Right atrium auricular region (tissue), 2 donors: ENCODE measurements around the gene LTK. TPM values are rescaled to one million over a fixed set of nuclear protein-coding genes. Genes with fewer than 3 reads are reported as not detected.

Experiments
- DNase-seq: peaks from one replicate; pipeline ENCODE4 v3.0.0-alpha.2; 2019; ENCODE audit warnings: low spot score
- H3K27ac ChIP-seq, 2 donors: fragments of 200-600 bp; sonication (generic); 1 replicate in 1 of 2; 2 replicates in 1 of 2; pipeline ENCODE4 v1.5.1; 2016 to 2019
- H3K27me3 ChIP-seq, 2 donors: fragments of 200-600 bp; sonication (generic); one replicate each; pipeline versions ENCODE4 v1.5.1 to v1.6.0; 2017 to 2019
- H3K36me3 ChIP-seq: fragments of 200-600 bp; sonication (generic); one replicate; pipeline ENCODE4 v1.5.1; 2016
- H3K4me1 ChIP-seq, 2 donors: fragments of 200-600 bp; sonication (generic); one replicate each; pipeline versions ENCODE4 v1.5.1 to v1.6.0; 2017 to 2019
- H3K4me3 ChIP-seq, 2 donors: fragments of 200-600 bp; sonication (generic); 1 replicate in 1 of 2; 2 replicates in 1 of 2; pipeline ENCODE4 v1.5.1; 2017 to 2019; ENCODE audit warnings: mild to moderate bottlenecking in 1 of 2, moderate library complexity in 1 of 2
- H3K9me3 ChIP-seq, 2 donors: fragments of 200-600 bp; sonication (generic); one replicate each; pipeline ENCODE4 v1.5.1; 2019
- total RNA-seq, 2 donors: library from RNA; depleted of rRNA; stranded (reverse); fragments of >200 nt; gene quantifications; one replicate each; pipeline ENCODE4 v1.1.0, GENCODE V29; 2016
- TF ChIP-seq, protein P1 (sequence below), 2 donors: fragments of 200-600 bp; sonication (generic); IDR thresholded peaks; one replicate each; pipeline ENCODE4 v1.5.1; 2019; ENCODE audit warnings: antibody characterized with exemption in 2 of 2

Gene LTK
- total RNA-seq, 2 donors from 2014 or later: 0.98 TPM; not detected in 1

DNA sequence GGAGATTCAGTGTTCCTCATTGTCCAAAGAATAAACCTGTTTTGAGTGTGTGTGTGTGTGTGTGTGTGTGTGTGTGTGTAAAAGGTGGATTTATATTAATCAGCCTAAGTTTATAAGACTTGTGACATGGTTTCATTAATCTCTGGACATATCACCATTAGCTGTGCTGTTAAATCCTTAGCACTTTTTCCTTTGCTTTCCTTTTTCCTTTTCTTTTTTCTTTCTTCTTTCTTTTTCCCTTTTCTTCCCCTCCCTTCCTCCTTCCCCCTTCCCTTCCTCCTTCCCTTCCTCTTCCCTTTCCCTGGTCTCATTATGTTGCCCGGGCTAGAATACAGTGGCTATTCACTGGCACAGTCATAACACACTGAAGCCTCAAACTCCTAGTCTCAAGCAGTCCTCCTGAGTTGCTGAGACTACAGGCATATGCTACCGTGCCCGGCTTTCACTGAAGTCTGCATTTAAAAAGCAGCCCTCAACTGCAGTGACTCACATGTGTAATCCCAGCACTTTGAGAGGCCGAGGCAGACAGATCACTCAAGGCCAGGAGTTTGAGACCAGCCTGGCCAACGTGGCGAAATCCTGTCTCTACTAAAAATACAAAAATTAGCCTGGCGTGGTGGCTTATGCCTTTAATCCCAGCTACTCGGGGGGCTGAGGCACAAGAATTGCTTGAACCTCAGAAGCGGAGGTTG lies 48.6 kb downstream of the LTK start:
- Histone ChIP-seq H3K36me3 (peaks cover 31% of the 10 kb centered on the region), H3K4me3 (no peak overlapping the region), H3K4me1 (no peaks in the 10 kb centered on the region), H3K27ac (no peak overlapping the region), H3K9me3 (no peaks in the 10 kb centered on the region), H3K27me3 (no peaks in the 10 kb centered on the region)
- DNase-seq: no peak
- TF ChIP-seq, protein P1, sequence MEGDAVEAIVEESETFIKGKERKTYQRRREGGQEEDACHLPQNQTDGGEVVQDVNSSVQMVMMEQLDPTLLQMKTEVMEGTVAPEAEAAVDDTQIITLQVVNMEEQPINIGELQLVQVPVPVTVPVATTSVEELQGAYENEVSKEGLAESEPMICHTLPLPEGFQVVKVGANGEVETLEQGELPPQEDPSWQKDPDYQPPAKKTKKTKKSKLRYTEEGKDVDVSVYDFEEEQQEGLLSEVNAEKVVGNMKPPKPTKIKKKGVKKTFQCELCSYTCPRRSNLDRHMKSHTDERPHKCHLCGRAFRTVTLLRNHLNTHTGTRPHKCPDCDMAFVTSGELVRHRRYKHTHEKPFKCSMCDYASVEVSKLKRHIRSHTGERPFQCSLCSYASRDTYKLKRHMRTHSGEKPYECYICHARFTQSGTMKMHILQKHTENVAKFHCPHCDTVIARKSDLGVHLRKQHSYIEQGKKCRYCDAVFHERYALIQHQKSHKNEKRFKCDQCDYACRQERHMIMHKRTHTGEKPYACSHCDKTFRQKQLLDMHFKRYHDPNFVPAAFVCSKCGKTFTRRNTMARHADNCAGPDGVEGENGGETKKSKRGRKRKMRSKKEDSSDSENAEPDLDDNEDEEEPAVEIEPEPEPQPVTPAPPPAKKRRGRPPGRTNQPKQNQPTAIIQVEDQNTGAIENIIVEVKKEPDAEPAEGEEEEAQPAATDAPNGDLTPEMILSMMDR (IDR thresholded peaks at IDR 0.05): no peak

DNA sequence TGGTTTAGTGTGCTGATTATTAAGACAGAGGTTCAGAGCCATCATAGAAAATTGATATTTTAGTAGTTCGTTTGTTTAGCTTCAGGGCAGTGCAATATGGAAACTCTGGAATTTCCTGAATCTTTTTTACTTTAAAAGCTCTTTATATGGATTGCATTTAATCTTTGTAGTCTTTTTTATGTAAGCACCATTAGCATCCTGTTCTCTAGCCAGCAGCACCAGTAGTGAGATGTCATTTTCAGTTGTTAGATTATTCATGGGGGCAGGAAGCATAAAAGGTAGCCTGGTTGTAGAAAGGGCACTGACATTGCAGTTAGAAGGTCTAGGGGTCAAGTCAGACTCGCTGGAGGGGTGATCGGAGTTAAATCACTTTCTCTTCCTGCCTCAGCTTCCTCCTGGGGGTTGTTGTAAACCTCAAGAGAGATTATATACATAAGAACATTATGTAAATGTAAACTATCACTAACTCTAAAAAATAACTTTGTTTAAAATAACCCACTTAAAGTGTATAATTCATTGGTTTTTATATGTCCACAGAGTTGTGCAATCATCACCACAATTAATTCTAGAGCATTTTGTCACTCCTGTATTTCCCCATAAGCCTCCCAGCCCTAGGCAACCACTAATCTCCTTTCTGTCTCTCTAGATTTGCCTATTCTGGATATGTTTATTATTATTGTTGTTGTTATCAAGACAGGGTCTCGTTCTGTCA lies 51.4 kb downstream of the LTK start:
- no peak overlapping the region for H3K27ac ChIP-seq
- no peaks in the 10 kb centered on the region for H3K9me3 ChIP-seq
- H3K4me3 ChIP-seq: no peak overlapping the region
- TF ChIP-seq, protein P1 (IDR thresholded peaks at IDR 0.05): no peak
- peaks cover 35% of the 10 kb centered on the region for H3K36me3 ChIP-seq
- H3K4me1 ChIP-seq: no peaks in the 10 kb centered on the region
- H3K27me3 ChIP-seq: no peaks in the 10 kb centered on the region
- DNase-seq: no peak

Other genes starting within 250 kb of the LTK start
- under 1 TPM in 1 of 2 donors, not detected in 1; 0.35 TPM for gene OIP5, start 181.2 kb downstream of the LTK start, total RNA-seq
- 1 to 10 TPM in 1 of 2 donors, under 1 TPM in 1; 0.94 to 3.1 TPM for gene NUSAP1, start 180.9 kb downstream of the LTK start, total RNA-seq
- gene NDUFAF1, start 111.3 kb downstream of the LTK start, total RNA-seq: 10 to 100 TPM; 26.1 to 55.6 TPM
- 10 to 100 TPM; 21.2 to 21.4 TPM for gene RTF1, start 96.7 kb downstream of the LTK start, total RNA-seq
- under 1 TPM in 1 of 2 donors, not detected in 1; 0.90 TPM for gene ITPKA, start 20.0 kb downstream of the LTK start, total RNA-seq
- 10 to 100 TPM; 10.4 to 25.3 TPM for gene RPAP1, start 30.4 kb upstream of the LTK start, total RNA-seq
- gene TYRO3, start 45.4 kb upstream of the LTK start, total RNA-seq: 1 to 10 TPM; 4.1 to 8.5 TPM
- gene MGA, start 146.6 kb upstream of the LTK start, total RNA-seq: 10 to 100 TPM; 40.1 to 40.3 TPM